GM12864 (cell line): Measurements from ENCODE around the gene RNF207.

Experiments used
- DNase-seq: peaks from one replicate; pipeline ENCODE4 v3.0.0-alpha.2; 2011; ENCODE audit warnings: low read depth
- H3K4me3 ChIP-seq: 2 replicates; pipeline ENCODE4 v1.5.1; 2011; ENCODE audit warnings: mild to moderate bottlenecking, low read depth, low read length, control low read depth
- CTCF ChIP-seq: IDR thresholded peaks from 2 replicates; pipeline ENCODE4 v1.5.1; 2011; ENCODE audit warnings: low read depth, mild to moderate bottlenecking, moderate library complexity, low read length, control low read depth, inconsistent platforms; ENCODE audit errors: missing control alignments

RNF207 gene

DNA sequence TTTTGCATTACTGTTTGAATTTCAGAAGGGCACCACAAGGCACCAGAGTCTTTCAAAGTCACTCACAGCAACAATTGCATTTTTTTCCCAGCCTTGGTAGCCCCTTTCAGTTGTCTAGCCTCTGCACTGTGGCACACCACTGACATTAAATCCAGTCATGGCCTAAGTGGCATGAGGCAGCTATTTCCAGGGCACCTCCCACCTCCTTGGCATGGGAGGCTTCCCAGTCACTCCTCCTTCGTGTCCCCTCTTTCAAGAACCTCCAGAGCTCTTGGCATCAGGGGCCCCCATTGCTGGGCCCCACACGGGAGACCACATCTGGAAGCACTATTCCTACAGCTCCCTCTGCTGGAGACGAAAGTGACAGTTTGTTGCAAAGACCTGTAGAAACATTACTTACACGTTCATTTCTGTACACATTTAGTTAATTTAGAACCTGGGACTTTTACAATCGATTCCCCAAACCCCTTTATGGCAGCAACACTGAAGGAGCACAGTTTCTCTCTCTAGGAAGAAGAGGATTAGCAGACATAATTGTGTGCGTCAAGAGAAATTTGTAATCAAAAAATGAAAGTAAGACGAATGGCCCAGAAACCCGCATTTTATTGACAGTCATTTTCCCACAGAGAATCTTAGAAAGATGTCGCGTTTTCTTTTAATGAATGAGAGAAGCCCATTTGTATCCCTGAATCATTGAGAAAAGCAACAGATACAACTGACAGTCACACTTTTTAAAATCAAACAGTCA lies 20.1 kb upstream of the RNF207 start:
- DNase-seq: no peak

DNA sequence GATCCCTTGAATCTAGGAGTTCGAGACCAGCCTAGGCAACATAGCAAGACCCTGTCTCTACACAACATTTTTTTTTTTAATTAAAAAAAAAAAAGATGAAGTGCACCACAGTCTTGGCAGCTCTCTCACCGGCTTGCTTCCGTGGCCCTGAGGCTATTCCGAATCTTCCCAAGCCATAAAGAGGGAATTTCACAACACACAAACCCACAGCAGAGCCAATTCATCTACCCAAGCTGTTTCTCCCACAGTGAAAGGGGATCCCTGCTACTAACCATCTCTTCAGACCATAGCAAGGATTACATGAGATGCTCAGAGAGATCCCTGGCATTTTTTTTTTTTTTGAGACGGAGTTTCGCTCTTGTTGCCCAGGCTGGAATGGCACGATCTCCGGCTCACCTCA lies 17.5 kb upstream of the RNF207 start:
- no peak overlapping the region for H3K4me3 ChIP-seq
- no peak for DNase-seq
- TF ChIP-seq CTCF: no peak

More for the DNA sequence above, 20.1 kb upstream of the RNF207 start:
- peak; percentile 50 for TF ChIP-seq CTCF
- H3K4me3 ChIP-seq: no peak overlapping the region

DNA sequence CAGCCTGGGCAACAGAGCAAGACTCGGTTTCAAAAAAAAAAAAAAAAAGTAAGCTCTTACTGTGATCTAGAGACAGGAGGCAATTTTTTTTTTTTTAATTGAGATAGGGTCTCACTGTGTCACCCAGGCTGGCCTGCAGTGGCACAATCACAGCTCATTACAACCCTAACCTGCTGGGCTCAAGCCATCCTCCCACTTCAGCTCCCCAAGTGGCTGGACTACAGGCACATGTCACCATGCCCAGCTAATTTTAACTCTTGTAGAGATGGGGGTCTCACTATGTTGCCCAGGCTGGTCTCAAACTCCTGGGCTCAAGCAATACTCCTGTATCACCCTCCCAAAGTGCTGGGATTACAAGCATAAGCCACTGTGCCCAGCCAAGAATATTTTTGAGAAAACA lies 14.0 kb upstream of the RNF207 start:
- no peak overlapping the region for H3K4me3 ChIP-seq
- TF ChIP-seq CTCF: no peak
- no peak for DNase-seq

GRCh38 chr1:6197746-6198427 lies 8.0 kb upstream of the RNF207 start:
- no peak for TF ChIP-seq CTCF
- H3K4me3 ChIP-seq: peak overlapping the region; percentile 80
- DNase-seq: no peak

DNA sequence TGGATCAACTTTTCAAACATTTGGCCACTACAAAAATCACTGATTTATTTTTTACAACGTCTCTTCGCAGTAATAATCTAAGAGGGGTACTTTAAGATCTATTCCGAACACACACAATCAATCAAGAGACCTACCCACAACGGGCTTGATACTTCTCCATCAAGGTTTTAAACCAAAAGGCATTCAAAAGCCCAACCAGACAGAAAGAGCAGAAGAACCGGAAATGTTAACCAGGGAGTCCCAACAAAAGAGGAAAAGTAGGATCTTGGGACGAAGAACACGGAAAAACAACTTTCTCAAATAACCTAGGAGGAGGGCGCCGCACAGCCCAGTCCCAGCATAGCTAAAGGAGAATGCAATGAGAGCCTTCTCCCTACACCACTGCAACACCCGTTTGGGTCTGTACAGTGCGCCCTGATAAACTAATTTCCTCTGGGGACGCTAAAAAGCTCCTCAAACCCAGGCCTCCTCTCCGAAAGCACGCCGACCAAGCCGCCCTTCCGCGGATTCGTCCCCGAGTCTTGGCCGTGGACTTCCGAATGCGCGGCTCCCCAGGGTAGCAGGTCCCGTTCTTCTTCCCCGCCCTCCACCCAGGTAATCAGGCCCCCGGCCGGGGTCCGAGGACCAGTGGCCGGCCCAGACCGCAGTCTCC lies 7.1 kb upstream of the RNF207 start:
- DNase-seq: no peak
- TF ChIP-seq CTCF: no peak

GRCh38 chr1:6199298-6200187 lies 6.4 kb upstream of the RNF207 start, which contains the start of gene RPL22:
RPL22 (minus strand) TSS chr1:6199595; CDS start chr1:6199573, 22 bp downstream.
- H3K4me3 ChIP-seq: peak within 1 kb of the TSS; percentile 80
- TF ChIP-seq CTCF: no peak
- DNase-seq: peak; percentile 98

More for the DNA sequence above, 7.1 kb upstream of the RNF207 start:
- H3K4me3 ChIP-seq: peak overlapping the region; percentile 80
